Mesenteric fat pad (tissue), 1 donor: Measurements from ENCODE around the gene PRR20C. TPM values are rescaled to one million over a fixed set of nuclear protein-coding genes. Genes with fewer than 3 reads are reported as not detected.
"Not testable (repeated sequence)": the region's sequence is repeated elsewhere in the genome, so short reads cannot be mapped to it uniquely, and the experiment has no call there.

Experiments used
- DNase-seq: peaks from one replicate; pipeline ENCODE4 v3.0.0-alpha.2; 2020; ENCODE audit warnings: low spot score
- long read RNA-seq: library from polyadenylated mRNA; unstranded; transcript quantifications from one replicate; pipeline ENCODE4 v2.0.0, GENCODE V29; 2020
- total RNA-seq: library from RNA; stranded (reverse); fragmentation: NEBNext Ultra II Directional; extraction: Animal tissue kit (Norgen Biotek cat#: 25700); gene quantifications from one replicate; pipeline ENCODE4 v1.2.1, GENCODE V29; 2021
- donor health status: DM: yes; HTN: yes; CAD: no.

PRR20C gene
- total RNA-seq, result not detected
- long read RNA-seq, result 0 reads

GRCh38 chr13:57153761-57154160 is at the start of gene PRR20C:
PRR20C (plus strand) TSS chr13:57154061; CDS start chr13:57154448, 387 bp downstream.
- not testable (repeated sequence) for DNase-seq

GRCh38 chr13:57114945-57115344 is 38.9 kb upstream of the PRR20C start:
- no peak for DNase-seq

GRCh38 chr13:57123681-57124080 is 30.2 kb upstream of the PRR20C start:
- DNase-seq, result no peak

- no peak for DNase-seq
Observed at GRCh38 chr13:57128909-57129308, 25.0 kb upstream of the PRR20C start.

- DNase-seq, result no peak
Observed at GRCh38 chr13:57136093-57136492, 17.8 kb upstream of the PRR20C start.

- DNase-seq, result no peak
Observed at GRCh38 chr13:57137585-57137984, 16.3 kb upstream of the PRR20C start.

GRCh38 chr13:57138988-57139387 is 14.9 kb upstream of the PRR20C start:
- no peak for DNase-seq

GRCh38 chr13:57139781-57140180 is 14.1 kb upstream of the PRR20C start:
- not testable (repeated sequence) for DNase-seq

GRCh38 chr13:57140235-57140968 is 13.5 kb upstream of the PRR20C start, which contains the start of gene PRR20A:
PRR20A (plus strand) TSS chr13:57140918; CDS start chr13:57141305, 387 bp downstream.
- DNase-seq, result not testable (repeated sequence)

GRCh38 chr13:57147188-57147587 is 6.7 kb upstream of the PRR20C start, which contains the start of gene PRR20B:
PRR20B (plus strand) TSS chr13:57147488; CDS start chr13:57147875, 387 bp downstream.
- DNase-seq, result not testable (repeated sequence)

GRCh38 chr13:57148106-57148505 is 5.8 kb upstream of the PRR20C start:
- DNase-seq, result not testable (repeated sequence)

GRCh38 chr13:57160332-57160731 is 6.5 kb downstream of the PRR20C start, which contains the start of gene PRR20D:
PRR20D (plus strand) TSS chr13:57160632; CDS start chr13:57161019, 387 bp downstream.
- not testable (repeated sequence) for DNase-seq

GRCh38 chr13:57166897-57167296 is 13.0 kb downstream of the PRR20C start, which contains the start of gene PRR20E:
PRR20E (plus strand) TSS chr13:57167197; CDS start chr13:57167584, 387 bp downstream.
- DNase-seq, result not testable (repeated sequence)

- DNase-seq, result no peak
Observed at GRCh38 chr13:57191667-57192066, 37.8 kb downstream of the PRR20C start.

Other genes starting within 250 kb of the PRR20C start
- not detected for gene PRR20A, start 13.1 kb upstream of the PRR20C start, total RNA-seq
- not detected for gene PRR20B, start 6.6 kb upstream of the PRR20C start, total RNA-seq
- not detected for gene PRR20D, start 6.6 kb downstream of the PRR20C start, total RNA-seq
- gene PRR20E, start 13.1 kb downstream of the PRR20C start, total RNA-seq, result not detected